Heart right ventricle (tissue), 16 donors: ENCODE data around the gene HELZ. TPM values are rescaled to one million over a fixed set of nuclear protein-coding genes. Genes with fewer than 3 reads are reported as not detected.

Source experiments
- ATAC-seq, 8 donors: fragments of 200-7000 bp; cut with Tn5 transposase; one replicate each; pipeline ENCODE4 v1.9.1; 2020; ENCODE audit warnings: mild to moderate bottlenecking in 8 of 8, moderate library complexity in 8 of 8, moderate number of reproducible peaks in 1 of 8
- DNase-seq, 2 donors: peaks; one replicate each; pipeline ENCODE4 v3.0.0-alpha.2; 2020
- H3K27ac ChIP-seq, 10 donors: fragments of 200-600 bp; sonication (generic) in 2 of 10; one replicate each; pipeline versions ENCODE4 v1.5.0 to v1.8.0; 2020 to 2022; ENCODE audit warnings: mild to moderate bottlenecking in 3 of 10
- H3K27me3 ChIP-seq, 7 donors: fragments of 200-600 bp; one replicate each; pipeline ENCODE4 v1.8.0; 2021 to 2022; ENCODE audit warnings: mild to moderate bottlenecking in 2 of 7
- H3K36me3 ChIP-seq, 9 donors: fragments of 200-600 bp; sonication (generic) in 1 of 9; one replicate each; pipeline versions ENCODE4 v1.5.0 to v1.8.0; 2020 to 2022; ENCODE audit warnings: mild to moderate bottlenecking in 2 of 9
- H3K4me1 ChIP-seq, 9 donors: fragments of 200-600 bp; sonication (generic) in 1 of 9; one replicate each; pipeline versions ENCODE4 v1.5.0 to v1.8.0; 2020 to 2022; ENCODE audit warnings: mild to moderate bottlenecking in 4 of 9
- H3K4me3 ChIP-seq, 10 donors: fragments of 200-600 bp; sonication (generic) in 2 of 10; one replicate each; pipeline versions ENCODE4 v1.5.0 to v1.8.0; 2020 to 2022; ENCODE audit warnings: mild to moderate bottlenecking in 7 of 10, moderate library complexity in 2 of 10
- H3K9me3 ChIP-seq, 11 donors: fragments of 200-600 bp in 10 of 11; sonication (generic) in 2 of 11; one replicate each; pipeline versions ENCODE4 v1.5.0 to v1.8.0; 2013 to 2022; ENCODE audit warnings: mild to moderate bottlenecking in 2 of 11, control low read depth in 1 of 11, moderate library complexity in 1 of 11
- WGBS, 2 donors: extraction: QIAGEN DNeasy Blood & Tissue Kit; methylation state at CpG; one replicate each; pipeline ENCODE4 v1.1.7; 2013; ENCODE audit warnings: inconsistent platforms in 1 of 2; 5-methylcytosine and 5-hydroxymethylcytosine counted together
- intact Hi-C, 10 donors: fragments of 100-400 bp; cut with DNase I; formaldehyde crosslinking; loops; one replicate each; pipeline versions ENCODE4 v1.11.1 to v1.14.2; 2022
- polyA plus RNA-seq, 2 donors: library from polyadenylated mRNA; stranded (reverse); fragments of 200-250 nt; gene quantifications; one replicate each; pipeline ENCODE4 v1.2.3, GENCODE V29; 2013
- total RNA-seq, 10 donors: library from RNA; stranded (reverse); fragmentation: NEBNext Ultra II Directional in 3 of 10; extraction: Animal tissue kit (Norgen Biotek cat#: 25700) in 3 of 10; gene quantifications; one replicate each; pipeline versions ENCODE4 v1.2.1 to v1.2.4, GENCODE V29; 2021 to 2023
- TF ChIP-seq, protein P1 (sequence below), 9 donors: fragments of 200-600 bp; sonication (generic) in 2 of 9; IDR thresholded peaks; one replicate each; pipeline versions ENCODE4 v1.5.0 to v1.8.0; 2021 to 2022; ENCODE audit warnings: antibody characterized with exemption in 9 of 9, mild to moderate bottlenecking in 5 of 9, moderate library complexity in 1 of 9
- donor health status: Arrhythmogenic right ventricular cardiomyopathy.
- donor health status: ischemic (EF 13 %, LVEDD 7.1; RV severe dilation, severe dysfunction).
- donor health status: healthy with polysubstance abuse.
- donor health status: DM: no; HTN: yes; CAD: no.
- donor health status: DM: no; HTN: no; CAD: no.
- donor health status: ischemic (EF 25% LVEDD 6.9; RV normal size, moderate dysfunction).
- donor health status: ischemic (EF 25% LVEDD 5.7; RV mildly dilated, moderate dysfunction).
- donor health status: healthy.
- donor health status: DM: yes; HTN: yes; CAD: no.
- donor health status: Ischemic cardiomyopathy.
- donor health status: ischemic (EF 35%, LVEDD 5.7; RV mildly dilated, moderate dysfunction).
- donor health status: nonischemic (EF 11% LVEDD 7.7; RV severe dilation, severe dysfunction).
- donor health status: DM: yes; HTN: yes; CAD: no.
- donor health status: PGD.
- donor health status: ischemic (EF 29% LVEDD 5.4; RV normal size, mild dysfunction).
- donor health status: nonischemic (EF 23%, LVEDD 6.1; RV moderate dilation, normal function).

The HELZ gene
- total and polyA plus RNA-seq, 12 donors: 2.4 to 50.3 (median 40.6) TPM

DNA sequence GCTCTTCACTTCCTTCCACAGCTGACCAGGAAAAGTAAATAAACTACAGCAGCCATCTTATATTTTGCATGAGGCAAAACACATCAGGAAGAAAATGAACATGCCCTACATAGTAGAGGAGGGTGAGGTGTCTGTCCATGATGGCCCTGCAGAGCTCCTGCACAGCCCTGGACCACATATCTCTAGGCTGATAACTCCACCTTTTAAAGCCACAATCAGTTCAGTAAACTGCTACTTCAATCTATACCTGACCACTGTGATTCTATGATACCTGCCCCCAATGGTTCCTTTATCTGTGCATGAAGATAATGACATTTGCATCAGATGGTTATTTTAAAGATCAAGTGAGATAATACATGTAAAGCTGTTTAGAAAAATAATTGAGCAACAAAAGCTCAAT lies 82.2 kb downstream of the HELZ start:
- Histone ChIP-seq H3K9me3 (no peaks in the 10 kb centered on the region), H3K27me3 (no peaks in the 10 kb centered on the region), H3K27ac (no peak overlapping the region), H3K4me1 (peaks cover 0 to 25% (median 8%) of the 10 kb centered on the region in 9 donors), H3K36me3 (peaks cover 0 to 98% (median 33%) of the 10 kb centered on the region in 9 donors), H3K4me3 (no peak overlapping the region)
- TF ChIP-seq, protein P1, sequence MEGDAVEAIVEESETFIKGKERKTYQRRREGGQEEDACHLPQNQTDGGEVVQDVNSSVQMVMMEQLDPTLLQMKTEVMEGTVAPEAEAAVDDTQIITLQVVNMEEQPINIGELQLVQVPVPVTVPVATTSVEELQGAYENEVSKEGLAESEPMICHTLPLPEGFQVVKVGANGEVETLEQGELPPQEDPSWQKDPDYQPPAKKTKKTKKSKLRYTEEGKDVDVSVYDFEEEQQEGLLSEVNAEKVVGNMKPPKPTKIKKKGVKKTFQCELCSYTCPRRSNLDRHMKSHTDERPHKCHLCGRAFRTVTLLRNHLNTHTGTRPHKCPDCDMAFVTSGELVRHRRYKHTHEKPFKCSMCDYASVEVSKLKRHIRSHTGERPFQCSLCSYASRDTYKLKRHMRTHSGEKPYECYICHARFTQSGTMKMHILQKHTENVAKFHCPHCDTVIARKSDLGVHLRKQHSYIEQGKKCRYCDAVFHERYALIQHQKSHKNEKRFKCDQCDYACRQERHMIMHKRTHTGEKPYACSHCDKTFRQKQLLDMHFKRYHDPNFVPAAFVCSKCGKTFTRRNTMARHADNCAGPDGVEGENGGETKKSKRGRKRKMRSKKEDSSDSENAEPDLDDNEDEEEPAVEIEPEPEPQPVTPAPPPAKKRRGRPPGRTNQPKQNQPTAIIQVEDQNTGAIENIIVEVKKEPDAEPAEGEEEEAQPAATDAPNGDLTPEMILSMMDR (IDR thresholded peaks at IDR 0.05): no peak
- ATAC-seq: no peak
- intact Hi-C loops: loop anchor here in 1 of 10 donors (10.0 kb wide), 1 partner anchor 438 kb away; no protein-coding TSS in a partner anchor
- no peak for DNase-seq

DNA sequence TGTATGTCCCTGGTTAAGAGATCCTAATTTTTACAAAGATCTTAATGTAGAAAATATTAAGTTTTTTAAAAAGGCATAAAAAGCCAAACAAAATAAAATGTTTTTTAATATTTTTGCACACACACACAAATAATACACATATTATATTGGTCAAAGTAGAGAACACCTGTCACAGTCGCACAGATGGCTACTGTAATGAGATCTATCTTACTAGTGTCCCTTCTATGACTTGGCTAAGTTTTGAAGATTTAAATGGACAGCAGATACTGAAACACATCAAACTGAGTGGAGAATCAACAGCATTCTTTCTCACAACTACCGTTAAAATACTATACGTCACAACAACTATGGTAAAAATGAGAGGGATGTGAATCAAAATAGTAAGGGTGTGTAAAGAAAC lies 83.4 kb downstream of the HELZ start:
- WGBS, 2 donors: 89 to 91% methylated on average over 3 of the region's 3 CpGs
- TF ChIP-seq, protein P1 (IDR thresholded peaks at IDR 0.05): no peak
- Histone ChIP-seq H3K36me3 (peaks cover 0 to 98% (median 24%) of the 10 kb centered on the region in 9 donors), H3K9me3 (no peaks in the 10 kb centered on the region), H3K27me3 (no peaks in the 10 kb centered on the region), H3K27ac (no peak overlapping the region), H3K4me1 (peaks cover 0 to 25% (median 8%) of the 10 kb centered on the region in 9 donors), H3K4me3 (no peak overlapping the region)
- DNase-seq (no peak), ATAC-seq (no peak)
- intact Hi-C loops: loop anchor here in 1 of 10 donors (10.0 kb wide), 1 partner anchor 437 kb away; no protein-coding TSS in a partner anchor

DNA sequence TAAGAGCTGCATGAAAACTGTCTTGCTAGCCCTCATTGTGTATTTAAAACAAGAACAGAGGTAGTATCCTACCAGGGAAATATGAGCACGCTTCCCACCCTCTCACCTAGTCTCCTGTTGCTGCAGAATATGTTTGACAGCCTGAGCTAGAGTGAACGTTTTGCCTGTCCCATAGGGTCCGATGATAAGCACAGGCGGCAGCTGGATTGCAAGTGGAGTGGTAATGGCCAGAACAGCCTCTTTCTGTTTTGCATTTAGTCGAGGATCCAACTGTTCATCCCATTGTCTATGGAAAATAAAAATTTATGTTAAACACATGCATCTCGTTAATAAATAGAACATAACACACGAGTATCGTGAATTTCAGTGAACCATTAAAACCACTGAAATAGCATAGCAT lies 84.2 kb downstream of the HELZ start:
- H3K27ac ChIP-seq: no peak overlapping the region
- H3K9me3 ChIP-seq: no peaks in the 10 kb centered on the region
- WGBS, 2 donors: 79 to 86% methylated on average over 8 of the region's 8 CpGs
- H3K27me3 ChIP-seq: no peaks in the 10 kb centered on the region
- peaks cover 0 to 92% (median 18%) of the 10 kb centered on the region in 9 donors for H3K36me3 ChIP-seq
- TF ChIP-seq, protein P1 (IDR thresholded peaks at IDR 0.05): no peak
- no peak overlapping the region for H3K4me3 ChIP-seq
- ATAC-seq: no peak
- DNase-seq: no peak
- peaks cover 0 to 23% (median 8%) of the 10 kb centered on the region in 9 donors for H3K4me1 ChIP-seq
- intact Hi-C loops: loop anchor here in 1 of 10 donors (10.0 kb wide), 1 partner anchor 436 kb away; no protein-coding TSS in a partner anchor

DNA sequence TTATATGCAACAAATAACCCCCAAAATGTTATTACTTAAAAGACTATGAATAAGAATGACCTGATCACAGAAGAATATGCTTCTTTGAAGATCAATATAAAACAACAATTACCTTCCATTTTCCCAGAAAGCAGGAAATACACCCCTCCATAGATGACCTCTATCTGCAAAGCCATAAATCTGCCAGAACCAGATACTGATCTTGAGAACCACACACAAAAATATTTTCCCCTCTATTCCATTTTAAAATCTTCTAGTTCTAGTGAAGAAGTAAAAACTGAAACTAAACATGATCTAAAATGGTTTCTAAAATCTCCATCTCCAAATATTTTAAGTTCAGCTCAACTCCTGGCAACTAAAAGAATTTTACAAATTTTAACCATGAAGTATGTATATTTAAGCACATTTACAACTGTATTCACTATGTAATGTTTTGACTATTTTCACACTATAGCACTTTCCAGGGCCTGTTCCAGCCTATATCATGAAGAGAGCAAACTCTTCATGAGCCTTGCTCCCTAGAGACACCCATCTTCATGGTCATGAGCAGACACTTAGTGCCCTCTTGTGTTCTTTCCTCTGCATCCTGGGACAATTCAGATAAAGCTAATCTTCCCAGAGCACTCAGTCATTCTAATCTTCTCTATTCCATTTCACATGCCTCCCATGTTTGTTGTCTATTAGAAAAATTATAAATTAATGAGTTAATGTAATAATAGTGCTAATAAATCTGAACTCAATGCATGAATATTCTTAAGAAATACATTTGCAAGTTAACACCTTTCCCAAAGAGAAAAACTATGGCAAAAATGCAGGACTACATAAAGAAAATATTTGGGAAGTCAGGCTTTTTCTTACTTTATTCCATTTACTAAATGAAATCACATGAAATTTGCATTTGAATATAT lies 87.0 kb downstream of the HELZ start:
- peaks cover 0 to 75% (median 10%) of the 10 kb centered on the region in 9 donors for H3K36me3 ChIP-seq
- H3K4me1 ChIP-seq: peaks cover 0 to 11% (median 0%) of the 10 kb centered on the region in 9 donors
- no peaks in the 10 kb centered on the region for H3K27me3 ChIP-seq
- H3K4me3 ChIP-seq: no peak overlapping the region
- no peaks in the 10 kb centered on the region for H3K9me3 ChIP-seq
- TF ChIP-seq, protein P1 (IDR thresholded peaks at IDR 0.05): peak in 7 of 9 donors; percentile 15 to 47 (median 40)
- no peak overlapping the region for H3K27ac ChIP-seq
- intact Hi-C loops: loop anchor here in 3 of 10 donors (10.0 kb wide), 2 partner anchors 243 to 433 kb away; no protein-coding TSS in a partner anchor
- peak in 5 of 8 donors; percentile 29 to 72 (median 57) for ATAC-seq
- no peak for DNase-seq
